HL-60 (cell line): ENCODE measurements around the gene TMPRSS9.

Experiments
- DNase-seq, 2 experiments: peaks; one replicate each; pipeline ENCODE4 v3.0.0-alpha.2; 2010 to 2020; ENCODE audit warnings: low read depth in 1 of 2, low spot score in 1 of 2
- H3K27ac ChIP-seq: fragments of 250-450 bp; sonication (Bioruptor Pico); replicated peaks from 2 replicates; pipeline ENCODE4 v1.5.1; 2020; ENCODE audit warnings: mild to moderate bottlenecking, moderate library complexity
- H3K27me3 ChIP-seq: fragments of 250-450 bp; sonication (Bioruptor Pico); 2 replicates; pipeline ENCODE4 v1.5.1; 2021; ENCODE audit warnings: mild to moderate bottlenecking, moderate library complexity; ENCODE audit not compliant: insufficient read depth, poor library complexity, severe bottlenecking
- H3K4me3 ChIP-seq: replicated peaks from 2 replicates; pipeline ENCODE4 v1.5.1; 2011; ENCODE audit warnings: mild to moderate bottlenecking, control low read depth, low read length; ENCODE audit not compliant: insufficient read depth
- GABPA ChIP-seq: IDR thresholded peaks from 2 replicates; pipeline ENCODE4 v1.6.1; 2012; ENCODE audit warnings: low read depth
- POLR2AphosphoS5 ChIP-seq: IDR thresholded peaks from 2 replicates; pipeline ENCODE4 v1.6.1; 2012; ENCODE audit warnings: low read depth
- SPI1 ChIP-seq: IDR thresholded peaks from 2 replicates; pipeline ENCODE4 v1.6.1; 2012; ENCODE audit warnings: low read depth, mild to moderate bottlenecking, borderline replicate concordance
- TF ChIP-seq, protein P1 (sequence below): IDR thresholded peaks from one replicate; pipeline ENCODE4 v1.5.1; 2011; ENCODE audit warnings: low read length, control low read depth, inconsistent platforms; ENCODE audit not compliant: insufficient read depth
- TF ChIP-seq, protein P2 (sequence below): IDR thresholded peaks from 2 replicates; pipeline ENCODE4 v1.6.1; 2012; ENCODE audit warnings: low read depth; ENCODE audit not compliant: insufficient replicate concordance

The TMPRSS9 gene

DNA sequence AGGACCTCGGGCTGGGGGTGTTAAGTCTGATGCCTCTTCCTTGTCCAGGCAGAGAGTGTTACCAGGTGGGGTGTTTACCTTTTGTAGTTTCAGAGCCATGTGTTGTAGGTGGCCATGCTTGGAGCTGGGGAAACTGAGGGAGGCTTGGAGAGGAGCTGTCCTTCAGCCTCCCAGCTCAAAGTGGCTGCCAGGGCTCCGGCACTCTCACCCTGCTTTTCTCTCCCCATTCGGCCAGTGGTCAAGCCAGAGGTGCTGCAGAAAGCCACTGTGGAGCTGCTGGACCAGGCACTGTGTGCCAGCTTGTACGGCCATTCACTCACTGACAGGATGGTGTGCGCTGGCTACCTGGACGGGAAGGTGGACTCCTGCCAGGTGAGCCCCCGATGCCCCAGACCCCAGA, 50.0 kb downstream of the TMPRSS9 start:
- Histone ChIP-seq H3K27ac (no peak overlapping the region), H3K27me3 (no peaks in the 10 kb centered on the region), H3K4me3 (no peak overlapping the region)
- DNase-seq, result no peak
- TF ChIP-seq, protein P1, sequence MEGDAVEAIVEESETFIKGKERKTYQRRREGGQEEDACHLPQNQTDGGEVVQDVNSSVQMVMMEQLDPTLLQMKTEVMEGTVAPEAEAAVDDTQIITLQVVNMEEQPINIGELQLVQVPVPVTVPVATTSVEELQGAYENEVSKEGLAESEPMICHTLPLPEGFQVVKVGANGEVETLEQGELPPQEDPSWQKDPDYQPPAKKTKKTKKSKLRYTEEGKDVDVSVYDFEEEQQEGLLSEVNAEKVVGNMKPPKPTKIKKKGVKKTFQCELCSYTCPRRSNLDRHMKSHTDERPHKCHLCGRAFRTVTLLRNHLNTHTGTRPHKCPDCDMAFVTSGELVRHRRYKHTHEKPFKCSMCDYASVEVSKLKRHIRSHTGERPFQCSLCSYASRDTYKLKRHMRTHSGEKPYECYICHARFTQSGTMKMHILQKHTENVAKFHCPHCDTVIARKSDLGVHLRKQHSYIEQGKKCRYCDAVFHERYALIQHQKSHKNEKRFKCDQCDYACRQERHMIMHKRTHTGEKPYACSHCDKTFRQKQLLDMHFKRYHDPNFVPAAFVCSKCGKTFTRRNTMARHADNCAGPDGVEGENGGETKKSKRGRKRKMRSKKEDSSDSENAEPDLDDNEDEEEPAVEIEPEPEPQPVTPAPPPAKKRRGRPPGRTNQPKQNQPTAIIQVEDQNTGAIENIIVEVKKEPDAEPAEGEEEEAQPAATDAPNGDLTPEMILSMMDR, result no peak
- no peak for TF ChIP-seq SPI1
- TF ChIP-seq GABPA, result no peak
- TF ChIP-seq POLR2AphosphoS5, result no peak

DNA sequence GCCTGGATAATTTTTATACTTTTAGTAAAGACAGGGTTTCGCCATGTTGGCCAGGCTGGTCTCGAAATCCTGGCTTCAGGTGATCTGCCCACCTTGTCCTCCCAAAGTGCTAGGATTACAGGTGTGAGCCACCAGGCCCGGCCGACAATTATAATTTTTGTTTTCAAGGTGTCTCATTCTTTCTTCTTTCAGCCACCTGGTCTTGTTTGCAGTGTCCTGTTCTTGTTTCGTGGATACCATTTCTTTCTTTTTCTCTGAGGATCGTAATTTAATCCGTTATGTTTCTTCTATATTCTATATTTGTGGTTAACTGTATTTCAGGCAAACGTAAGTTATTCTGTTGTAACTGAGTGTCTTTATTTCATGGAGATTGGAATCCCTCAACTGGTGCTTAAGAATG, 51.6 kb downstream of the TMPRSS9 start:
- H3K27me3 ChIP-seq, result no peaks in the 10 kb centered on the region
- TF ChIP-seq SPI1, result no peak
- H3K4me3 ChIP-seq, result no peak overlapping the region
- DNase-seq, result no peak
- no peak overlapping the region for H3K27ac ChIP-seq

DNA sequence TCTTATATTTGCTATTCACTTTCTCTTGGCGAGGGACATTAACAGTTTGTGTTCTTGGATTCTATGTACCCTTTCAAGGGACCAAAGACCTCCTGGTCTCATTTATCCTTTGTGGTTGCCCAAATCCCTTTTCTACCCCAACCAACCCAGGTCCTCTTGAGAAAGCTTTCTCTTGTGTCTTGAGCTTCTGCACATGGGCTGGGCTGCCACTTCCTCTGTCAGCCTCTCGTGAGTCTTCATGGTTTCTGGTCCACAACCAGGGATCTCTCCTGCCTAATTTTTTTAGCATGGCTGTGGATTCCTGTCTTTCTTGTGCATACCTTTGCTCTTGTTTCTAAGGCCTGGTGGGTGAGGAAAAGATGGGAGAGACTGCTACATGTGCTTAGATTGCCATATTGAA, 52.4 kb downstream of the TMPRSS9 start:
- DNase-seq, result peak in 1 of 2 experiments; percentile 62
- TF ChIP-seq, protein P1, result no peak
- TF ChIP-seq GABPA (no peak), SPI1 (peak; percentile 83), POLR2AphosphoS5 (peak; percentile 15; the same call in 1 of the 2 replicates)
- TF ChIP-seq, protein P2, sequence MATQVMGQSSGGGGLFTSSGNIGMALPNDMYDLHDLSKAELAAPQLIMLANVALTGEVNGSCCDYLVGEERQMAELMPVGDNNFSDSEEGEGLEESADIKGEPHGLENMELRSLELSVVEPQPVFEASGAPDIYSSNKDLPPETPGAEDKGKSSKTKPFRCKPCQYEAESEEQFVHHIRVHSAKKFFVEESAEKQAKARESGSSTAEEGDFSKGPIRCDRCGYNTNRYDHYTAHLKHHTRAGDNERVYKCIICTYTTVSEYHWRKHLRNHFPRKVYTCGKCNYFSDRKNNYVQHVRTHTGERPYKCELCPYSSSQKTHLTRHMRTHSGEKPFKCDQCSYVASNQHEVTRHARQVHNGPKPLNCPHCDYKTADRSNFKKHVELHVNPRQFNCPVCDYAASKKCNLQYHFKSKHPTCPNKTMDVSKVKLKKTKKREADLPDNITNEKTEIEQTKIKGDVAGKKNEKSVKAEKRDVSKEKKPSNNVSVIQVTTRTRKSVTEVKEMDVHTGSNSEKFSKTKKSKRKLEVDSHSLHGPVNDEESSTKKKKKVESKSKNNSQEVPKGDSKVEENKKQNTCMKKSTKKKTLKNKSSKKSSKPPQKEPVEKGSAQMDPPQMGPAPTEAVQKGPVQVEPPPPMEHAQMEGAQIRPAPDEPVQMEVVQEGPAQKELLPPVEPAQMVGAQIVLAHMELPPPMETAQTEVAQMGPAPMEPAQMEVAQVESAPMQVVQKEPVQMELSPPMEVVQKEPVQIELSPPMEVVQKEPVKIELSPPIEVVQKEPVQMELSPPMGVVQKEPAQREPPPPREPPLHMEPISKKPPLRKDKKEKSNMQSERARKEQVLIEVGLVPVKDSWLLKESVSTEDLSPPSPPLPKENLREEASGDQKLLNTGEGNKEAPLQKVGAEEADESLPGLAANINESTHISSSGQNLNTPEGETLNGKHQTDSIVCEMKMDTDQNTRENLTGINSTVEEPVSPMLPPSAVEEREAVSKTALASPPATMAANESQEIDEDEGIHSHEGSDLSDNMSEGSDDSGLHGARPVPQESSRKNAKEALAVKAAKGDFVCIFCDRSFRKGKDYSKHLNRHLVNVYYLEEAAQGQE, result no peak
- no peak overlapping the region; the same call in 1 of the 2 replicates for H3K27ac ChIP-seq
- no peak overlapping the region for H3K4me3 ChIP-seq
- no peaks in the 10 kb centered on the region for H3K27me3 ChIP-seq

DNA sequence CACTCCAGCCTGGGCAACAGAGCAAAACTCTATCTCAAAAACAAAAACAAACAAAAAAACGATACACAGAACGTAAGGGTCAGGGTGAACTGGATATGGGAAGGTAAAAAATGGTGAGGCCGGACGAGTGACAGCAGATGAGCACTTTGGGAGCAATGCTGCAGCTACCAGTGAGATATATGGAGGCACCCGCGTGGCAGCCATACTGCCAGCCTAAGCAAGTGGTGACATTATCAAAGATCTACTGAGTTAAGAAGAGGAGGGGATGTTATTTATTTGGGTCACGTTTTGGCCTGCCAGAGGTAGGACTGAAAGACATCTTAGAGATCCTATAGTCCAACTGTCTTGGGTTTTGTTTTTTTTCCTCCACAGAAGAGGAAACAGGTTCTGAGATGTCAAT, 53.1 kb downstream of the TMPRSS9 start:
- no peak for TF ChIP-seq GABPA
- TF ChIP-seq, protein P1, result no peak
- TF ChIP-seq, protein P2, result no peak
- no peak for TF ChIP-seq SPI1
- no peak for TF ChIP-seq POLR2AphosphoS5
- no peak overlapping the region for H3K27ac ChIP-seq
- H3K27me3 ChIP-seq, result no peaks in the 10 kb centered on the region
- DNase-seq, result no peak
- no peak overlapping the region for H3K4me3 ChIP-seq
